ENCODE results near the gene KLK14. TPM values are rescaled to one million over a fixed set of nuclear protein-coding genes. Genes with fewer than 3 reads are reported as not detected.

KLK14 gene
- total RNA-seq, 2 donors from 2014 or later, result not detected

Other genes starting within 250 kb of the KLK14 start
- not detected for gene KLK15, start 249.3 kb downstream of the KLK14 start, total RNA-seq
- not detected for gene KLK3, start 228.0 kb downstream of the KLK14 start, total RNA-seq
- gene KLK2, start 209.4 kb downstream of the KLK14 start, total RNA-seq, result not detected
- not detected for gene KLK4, start 171.5 kb downstream of the KLK14 start, total RNA-seq
- gene KLK5, start 129.8 kb downstream of the KLK14 start, total RNA-seq, result not detected
- gene KLK6, start 113.3 kb downstream of the KLK14 start, total RNA-seq, result not detected
- 1 to 10 TPM in 1 of 2 donors, not detected in 1; 4.2 TPM for gene KLK7, start 99.0 kb downstream of the KLK14 start, total RNA-seq
- not detected for gene KLK8, start 81.3 kb downstream of the KLK14 start, total RNA-seq
- gene KLK10, start 63.2 kb downstream of the KLK14 start, total RNA-seq, result not detected
- 10 to 100 TPM; 18.4 to 44.8 TPM for gene KLK11, start 56.3 kb downstream of the KLK14 start, total RNA-seq
- not detected for gene KLK12, start 47.9 kb downstream of the KLK14 start, total RNA-seq
- gene KLK13, start 17.8 kb downstream of the KLK14 start, total RNA-seq, result 10 to 100 TPM in 1 of 2 donors, under 1 TPM in 1; 0.52 to 31.6 TPM
- gene CTU1, start 25.5 kb upstream of the KLK14 start, total RNA-seq, result 10 to 100 TPM in 1 of 2 donors, 1 to 10 TPM in 1; 6.0 to 32.3 TPM
- gene SIGLEC9, start 42.0 kb upstream of the KLK14 start, total RNA-seq, result 1 to 10 TPM in 1 of 2 donors, under 1 TPM in 1; 0.33 to 1.3 TPM
- not detected for gene SIGLEC7, start 59.4 kb upstream of the KLK14 start, total RNA-seq
- gene CD33, start 142.2 kb upstream of the KLK14 start, total RNA-seq, result 1 to 10 TPM; 1.3 TPM
- gene SIGLECL1, start 168.2 kb upstream of the KLK14 start, total RNA-seq, result not detected
- gene IGLON5, start 228.8 kb upstream of the KLK14 start, total RNA-seq, result not detected